GM21447 (cell line): ENCODE results near the gene MRPL48.
"Not testable (repeated sequence)": the region's sequence is repeated elsewhere in the genome, so short reads cannot be mapped to it uniquely, and the experiment has no call there.

Experiments used
- ATAC-seq: cut with Tn5 transposase; IDR thresholded peaks from one replicate; pipeline ENCODE4 v1.9.1; 2021; ENCODE audit not compliant: unreplicated experiment

MRPL48 gene

GRCh38 chr11:73787643-73788558 lies at the start of gene MRPL48:
TSS of gene MRPL48 (plus strand) at chr11:73787874. CDS start at chr11:73787972, 98 bp downstream.
- peak; percentile 95 for ATAC-seq

GRCh38 chr11:73743045-73743444 lies 44.6 kb upstream of the MRPL48 start:
- ATAC-seq, result no peak

GRCh38 chr11:73746701-73747100 lies 41.0 kb upstream of the MRPL48 start:
- no peak for ATAC-seq

- no peak for ATAC-seq
Observed at GRCh38 chr11:73747762-73748161, 39.9 kb upstream of the MRPL48 start.

- ATAC-seq, result no peak
Observed at GRCh38 chr11:73748300-73748699, 39.4 kb upstream of the MRPL48 start.

GRCh38 chr11:73749118-73749517 lies 38.6 kb upstream of the MRPL48 start:
- no peak for ATAC-seq

GRCh38 chr11:73750228-73750627 lies 37.4 kb upstream of the MRPL48 start:
- no peak for ATAC-seq

GRCh38 chr11:73750862-73751261 lies 36.8 kb upstream of the MRPL48 start:
- not testable (repeated sequence) for ATAC-seq

GRCh38 chr11:73752216-73752867 lies 35.3 kb upstream of the MRPL48 start:
- no peak for ATAC-seq

- no peak for ATAC-seq
Observed at GRCh38 chr11:73752903-73753302, 34.8 kb upstream of the MRPL48 start.

GRCh38 chr11:73753938-73754337 lies 33.7 kb upstream of the MRPL48 start:
- no peak for ATAC-seq

GRCh38 chr11:73755670-73756069 lies 32.0 kb upstream of the MRPL48 start:
- no peak for ATAC-seq

GRCh38 chr11:73757598-73757997 lies 30.1 kb upstream of the MRPL48 start:
- no peak for ATAC-seq

- ATAC-seq, result no peak
Observed at GRCh38 chr11:73758451-73758850, 29.2 kb upstream of the MRPL48 start.

- no peak for ATAC-seq
Observed at GRCh38 chr11:73759610-73760134, 28.0 kb upstream of the MRPL48 start.

GRCh38 chr11:73760135-73760678 lies 27.5 kb upstream of the MRPL48 start:
- ATAC-seq, result peak; percentile 1

GRCh38 chr11:73760679-73761402 lies 26.8 kb upstream of the MRPL48 start, which contains the start of gene RAB6A:
TSS of gene RAB6A (minus strand) at chr11:73761074. CDS start at chr11:73760635, 439 bp downstream.
- ATAC-seq, result peak; percentile 95

- ATAC-seq, result peak; percentile 7
Observed at GRCh38 chr11:73761403-73761945, 26.2 kb upstream of the MRPL48 start.

GRCh38 chr11:73762732-73763131 lies 24.9 kb upstream of the MRPL48 start:
- no peak for ATAC-seq

- ATAC-seq, result no peak
Observed at GRCh38 chr11:73766763-73767162, 20.9 kb upstream of the MRPL48 start.

GRCh38 chr11:73770811-73771210 lies 16.9 kb upstream of the MRPL48 start:
- ATAC-seq, result not testable (repeated sequence)
